Endothelial cell (in vitro differentiated cells): ENCODE data around the gene ZDHHC1. TPM values are rescaled to one million over a fixed set of nuclear protein-coding genes. Genes with fewer than 3 reads are reported as not detected.

Experiments
- DNase-seq: peaks from one replicate; pipeline ENCODE4 v3.0.0; 2021; ENCODE audit warnings: low spot score
- H3K27ac Mint-ChIP-seq: one replicate; pipeline ENCODE4 v1.8.0; 2021; ENCODE audit warnings: mixed read lengths, inconsistent platforms; ENCODE audit not compliant: unreplicated experiment
- H3K27me3 Mint-ChIP-seq: one replicate; pipeline ENCODE4 v1.8.0; 2021; ENCODE audit warnings: mild to moderate bottlenecking, moderate library complexity, mixed read lengths, inconsistent platforms; ENCODE audit not compliant: unreplicated experiment
- H3K36me3 Mint-ChIP-seq: one replicate; pipeline ENCODE4 v1.8.0; 2021; ENCODE audit warnings: mild to moderate bottlenecking, low read depth, mixed read lengths, inconsistent platforms; ENCODE audit not compliant: unreplicated experiment
- H3K4me1 Mint-ChIP-seq: one replicate; pipeline ENCODE4 v1.8.0; 2021; ENCODE audit warnings: mild to moderate bottlenecking, mixed read lengths, inconsistent platforms; ENCODE audit not compliant: unreplicated experiment
- H3K4me3 Mint-ChIP-seq: one replicate; pipeline ENCODE4 v1.8.0; 2021; ENCODE audit warnings: mild to moderate bottlenecking, mixed read lengths, inconsistent platforms; ENCODE audit not compliant: unreplicated experiment
- H3K9me3 Mint-ChIP-seq: one replicate; pipeline ENCODE4 v1.8.0; 2021; ENCODE audit warnings: mixed read lengths, inconsistent platforms; ENCODE audit not compliant: unreplicated experiment
- CTCF ChIP-seq: fragments of 200-600 bp; sonication (generic); IDR thresholded peaks from one replicate; pipeline ENCODE4 v1.5.0; 2021; ENCODE audit warnings: antibody characterized with exemption; ENCODE audit not compliant: unreplicated experiment
- long read RNA-seq: library from polyadenylated mRNA; unstranded; transcript quantifications from one replicate; pipeline ENCODE4 v2.0.0, GENCODE V29; 2020; ENCODE audit not compliant: unreplicated experiment
- total RNA-seq: library from RNA; stranded (reverse); fragmentation: NEBNext Ultra II Directional; extraction: Animal tissue kit (Norgen Biotek cat#: 25700); gene quantifications from one replicate; pipeline ENCODE4 v1.2.1, GENCODE V29; 2021; ENCODE audit not compliant: unreplicated experiment

Gene ZDHHC1, protein sequence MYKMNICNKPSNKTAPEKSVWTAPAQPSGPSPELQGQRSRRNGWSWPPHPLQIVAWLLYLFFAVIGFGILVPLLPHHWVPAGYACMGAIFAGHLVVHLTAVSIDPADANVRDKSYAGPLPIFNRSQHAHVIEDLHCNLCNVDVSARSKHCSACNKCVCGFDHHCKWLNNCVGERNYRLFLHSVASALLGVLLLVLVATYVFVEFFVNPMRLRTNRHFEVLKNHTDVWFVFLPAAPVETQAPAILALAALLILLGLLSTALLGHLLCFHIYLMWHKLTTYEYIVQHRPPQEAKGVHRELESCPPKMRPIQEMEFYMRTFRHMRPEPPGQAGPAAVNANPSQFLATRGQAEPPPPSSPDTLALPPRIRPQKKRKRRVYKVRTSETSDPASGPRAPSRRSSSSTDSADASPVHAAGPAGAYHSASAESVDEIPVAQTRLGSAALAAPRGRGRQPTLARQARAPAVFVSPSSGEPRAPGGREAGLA
- total RNA-seq, result 7.2 TPM
- long read RNA-seq, partial matches to known transcripts, result 0 of 8 reads
- long read RNA-seq, other reads (novel, unspliced or antisense), result 3 of 8 reads

- H3K36me3 Mint-ChIP-seq, result peaks cover 9% of the 10 kb centered on the region
- DNase-seq, result peak; percentile 86
- no peaks in the 10 kb centered on the region for H3K9me3 Mint-ChIP-seq
- TF ChIP-seq CTCF, result no peak
- peaks cover 12% of the 10 kb centered on the region for H3K4me1 Mint-ChIP-seq
- H3K4me3 Mint-ChIP-seq, result peak within 1 kb of the TSS; percentile 91
- H3K27me3 Mint-ChIP-seq, result peaks cover 1% of the 10 kb centered on the region
- peak within 1 kb of the TSS; percentile 76 for H3K27ac Mint-ChIP-seq
Measured at GRCh38 chr16:67415872-67416793, at the start of gene ZDHHC1. Gene ZDHHC1 (minus strand): TSS chr16:67416477. CDS start chr16:67407775, 8,702 bp downstream.

DNA sequence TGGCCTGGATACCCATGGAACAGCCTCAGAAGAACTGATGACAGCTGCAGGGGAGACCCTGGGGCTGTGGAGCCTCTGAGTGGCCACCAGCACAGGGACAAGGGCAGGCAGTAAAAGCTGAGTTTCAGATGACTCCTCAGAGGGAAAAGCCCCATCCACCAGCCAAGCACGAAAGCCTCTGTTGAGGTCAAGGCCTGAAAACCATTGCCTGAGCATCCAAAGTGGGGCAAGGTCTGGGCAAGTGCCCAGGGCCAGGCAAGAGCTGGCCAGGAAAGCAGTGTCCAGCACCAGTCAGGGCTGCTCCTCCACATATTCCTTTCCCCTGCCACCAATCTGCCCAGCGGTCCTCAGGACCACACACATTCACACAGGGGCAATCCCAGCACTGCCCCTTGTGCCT is 48.3 kb upstream of the ZDHHC1 start:
- no peak for TF ChIP-seq CTCF
- peaks cover 5% of the 10 kb centered on the region for H3K27me3 Mint-ChIP-seq
- no peak overlapping the region for H3K27ac Mint-ChIP-seq
- H3K4me3 Mint-ChIP-seq, result no peak overlapping the region
- no peaks in the 10 kb centered on the region for H3K9me3 Mint-ChIP-seq
- no peak for DNase-seq
- H3K4me1 Mint-ChIP-seq, result peaks cover 37% of the 10 kb centered on the region
- H3K36me3 Mint-ChIP-seq, result peaks cover 4% of the 10 kb centered on the region

DNA sequence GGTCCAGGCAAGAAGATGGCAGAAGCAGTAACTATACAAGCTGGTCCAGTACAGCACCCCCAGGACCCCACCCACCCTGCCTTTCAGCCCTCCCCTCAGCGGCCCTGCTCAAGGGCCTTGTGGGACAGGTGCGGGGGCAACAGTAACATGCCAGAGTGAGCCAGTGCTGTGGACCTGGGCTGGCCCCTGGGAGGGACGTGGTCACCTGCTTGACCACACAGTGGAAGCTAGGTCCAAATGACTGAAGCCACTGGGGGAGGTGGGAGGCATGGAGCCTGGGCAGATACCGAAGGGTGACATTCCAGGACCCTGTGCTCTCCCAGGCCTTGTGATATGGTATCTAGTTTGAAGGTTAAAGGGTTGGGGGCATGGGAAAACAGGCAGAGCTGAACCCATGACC is 47.4 kb upstream of the ZDHHC1 start:
- DNase-seq, result no peak
- peaks cover 7% of the 10 kb centered on the region for H3K27me3 Mint-ChIP-seq
- no peaks in the 10 kb centered on the region for H3K9me3 Mint-ChIP-seq
- H3K4me1 Mint-ChIP-seq, result peaks cover 45% of the 10 kb centered on the region
- peaks cover 6% of the 10 kb centered on the region for H3K36me3 Mint-ChIP-seq
- H3K4me3 Mint-ChIP-seq, result no peak overlapping the region
- TF ChIP-seq CTCF, result no peak
- H3K27ac Mint-ChIP-seq, result no peak overlapping the region

- Mint-ChIP-seq H3K4me3 (no peak overlapping the region), H3K27ac (no peak overlapping the region), H3K27me3 (peaks cover 9% of the 10 kb centered on the region), H3K4me1 (peaks cover 42% of the 10 kb centered on the region), H3K36me3 (peaks cover 9% of the 10 kb centered on the region), H3K9me3 (no peaks in the 10 kb centered on the region)
- no peak for DNase-seq
- no peak for TF ChIP-seq CTCF
Measured at GRCh38 chr16:67463059-67463458, 46.8 kb upstream of the ZDHHC1 start.
